ENCODE results near the gene PIK3CD.
"Not testable (repeated sequence)": the region's sequence is repeated elsewhere in the genome, so short reads cannot be mapped to it uniquely, and the experiment has no call there.

The PIK3CD gene

DNA sequence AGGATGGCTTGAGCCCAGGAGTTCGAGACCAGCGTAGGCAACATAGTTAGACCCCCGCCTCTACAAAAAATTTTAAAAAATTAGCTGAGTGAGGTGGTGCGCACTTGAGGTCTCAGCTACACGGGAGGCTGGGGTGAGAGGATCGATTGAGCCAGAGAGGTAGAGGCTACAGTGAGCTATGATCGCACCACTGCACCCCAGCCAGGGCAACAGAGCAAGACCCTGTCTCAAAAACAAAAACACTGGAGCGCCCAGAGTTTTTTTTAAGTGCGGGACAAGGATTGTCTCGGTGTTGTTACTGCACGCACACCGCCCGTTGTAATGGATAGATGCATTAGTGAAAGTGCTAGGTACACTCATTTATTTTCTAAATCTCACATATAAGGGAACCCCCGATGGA, 37.1 kb downstream of the PIK3CD start:
- no peak for DNase-seq

DNA sequence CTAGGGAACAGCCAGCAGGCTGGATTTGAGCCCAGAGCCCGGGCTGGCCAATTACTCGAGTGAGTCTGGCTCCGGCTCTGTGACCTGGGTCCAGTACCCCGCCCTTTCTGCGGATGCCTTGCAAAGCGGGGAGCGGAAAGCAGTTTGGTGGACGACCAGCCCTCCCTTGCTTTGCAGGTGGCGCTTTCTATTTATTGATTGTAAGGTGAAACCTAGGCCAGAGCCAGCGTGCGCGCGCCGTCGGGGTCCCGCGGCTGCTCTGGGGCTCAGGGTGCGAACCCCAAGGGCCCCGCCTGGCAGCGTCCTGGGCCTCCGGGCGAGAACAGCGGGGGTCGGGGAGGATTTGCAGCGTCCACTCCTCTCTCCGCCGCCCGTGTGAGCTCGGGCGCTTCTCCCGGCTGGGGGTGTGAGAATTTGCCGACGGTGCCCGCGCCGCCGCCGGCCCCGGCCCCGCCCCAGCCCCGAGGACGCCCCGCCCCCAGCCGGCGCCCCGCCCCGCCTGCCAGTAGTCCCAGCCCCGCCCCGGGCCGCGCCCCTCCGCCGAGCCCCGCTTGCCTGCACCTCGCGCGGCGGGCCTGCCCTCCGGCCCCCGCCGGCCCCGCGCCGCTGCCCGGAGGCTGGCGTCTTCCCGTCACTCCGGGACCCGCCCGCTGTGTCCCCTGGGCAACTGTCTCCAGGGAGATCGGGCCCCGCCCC, 37.6 kb downstream of the PIK3CD start:
- DNase-seq, result peak in 46 of 51 donors; percentile 6 to 81 (median 50)

DNA sequence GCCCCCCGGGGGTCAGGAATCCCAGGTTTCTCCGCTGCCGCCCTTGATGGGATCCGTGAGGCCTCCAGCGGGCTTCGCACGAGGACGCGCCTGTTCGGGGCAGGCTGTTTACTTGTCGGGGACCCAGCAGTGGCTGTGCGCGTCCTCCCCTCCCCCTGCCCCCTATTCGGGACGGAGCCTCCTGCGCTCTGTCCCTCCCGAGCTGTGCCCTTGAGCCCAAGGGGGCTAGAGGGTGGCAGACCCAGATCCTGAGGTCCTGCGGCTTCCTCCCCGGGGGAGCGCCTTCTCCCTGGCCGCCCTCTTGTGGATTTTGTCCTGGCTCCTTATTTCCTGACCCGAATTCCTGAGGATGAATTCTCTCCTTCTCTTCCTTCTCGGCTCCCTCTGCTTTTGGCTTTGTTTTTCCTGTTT, 38.4 kb downstream of the PIK3CD start:
- DNase-seq, result peak in 8 of 51 donors; percentile 2 to 30 (median 13)

DNA sequence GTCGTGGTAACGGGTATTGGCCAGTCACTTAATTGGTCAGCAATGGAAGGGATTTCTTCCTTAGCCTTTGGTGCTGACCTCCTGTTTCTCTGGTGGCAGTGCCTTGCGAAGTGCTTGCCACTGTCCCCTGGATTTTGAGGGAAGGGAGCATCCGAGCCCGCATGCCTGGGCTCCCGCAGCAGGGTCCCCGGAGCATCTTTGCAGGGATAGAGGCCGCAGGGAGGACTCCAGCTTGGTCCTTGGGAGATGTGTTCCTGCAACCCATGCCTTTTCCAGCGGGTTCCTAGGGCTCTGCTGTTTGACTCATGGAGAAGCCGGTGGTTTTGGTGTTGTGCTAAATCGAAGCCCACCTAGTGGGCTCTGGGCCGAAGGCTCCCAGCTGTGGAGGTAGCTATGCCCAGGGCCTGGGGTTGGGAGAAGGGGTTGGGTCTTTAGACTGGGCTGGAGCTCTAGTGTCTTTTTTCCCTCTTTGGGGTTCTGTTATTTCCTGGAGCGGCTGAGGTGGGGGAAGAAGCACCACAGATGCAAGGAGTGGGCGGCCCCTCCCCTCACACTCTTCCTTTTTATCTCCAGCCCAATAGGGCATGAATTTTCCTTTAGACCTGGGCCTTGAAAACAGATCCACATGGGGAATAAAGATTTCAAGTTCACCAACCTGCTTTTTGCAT, 39.0 kb downstream of the PIK3CD start:
- peak in 1 of 51 donors; percentile 36 for DNase-seq

DNA sequence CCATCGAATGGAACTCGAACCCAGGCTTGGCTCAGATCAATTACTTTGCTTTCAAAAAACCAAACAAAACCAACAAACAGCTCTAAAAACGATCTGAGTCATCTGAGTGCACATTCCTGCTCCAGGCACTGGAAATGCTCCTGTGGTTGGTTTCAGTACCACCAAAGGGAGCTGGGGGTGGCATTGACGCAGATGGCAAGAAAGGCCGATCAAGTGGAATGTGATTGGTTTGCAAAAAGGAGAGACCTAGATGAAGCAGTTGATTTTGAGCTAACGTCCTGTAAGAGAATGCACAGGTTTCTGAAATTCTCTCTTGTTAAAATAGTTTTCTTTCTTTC, 39.5 kb downstream of the PIK3CD start:
- DNase-seq, result no peak

DNA sequence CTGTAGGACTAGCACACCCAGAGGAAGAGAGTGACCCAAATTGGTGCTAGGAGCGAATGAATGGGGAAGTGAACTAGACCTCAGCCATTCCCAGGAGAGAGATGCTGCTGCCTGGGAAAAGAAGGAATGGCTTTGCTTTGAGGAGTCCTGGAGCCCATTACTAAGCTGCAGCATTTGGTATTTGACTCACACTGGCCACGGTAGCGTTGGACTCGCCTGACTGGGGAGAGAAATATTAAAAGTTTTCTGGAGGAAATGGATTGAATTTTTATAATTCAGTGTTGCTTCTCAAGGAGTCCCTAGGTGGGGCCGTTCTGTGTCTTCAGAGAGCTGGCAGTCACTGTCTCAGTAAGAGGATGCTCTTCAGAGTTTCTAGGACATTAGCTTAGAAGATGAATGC, 40.2 kb downstream of the PIK3CD start:
- no peak for DNase-seq

DNA sequence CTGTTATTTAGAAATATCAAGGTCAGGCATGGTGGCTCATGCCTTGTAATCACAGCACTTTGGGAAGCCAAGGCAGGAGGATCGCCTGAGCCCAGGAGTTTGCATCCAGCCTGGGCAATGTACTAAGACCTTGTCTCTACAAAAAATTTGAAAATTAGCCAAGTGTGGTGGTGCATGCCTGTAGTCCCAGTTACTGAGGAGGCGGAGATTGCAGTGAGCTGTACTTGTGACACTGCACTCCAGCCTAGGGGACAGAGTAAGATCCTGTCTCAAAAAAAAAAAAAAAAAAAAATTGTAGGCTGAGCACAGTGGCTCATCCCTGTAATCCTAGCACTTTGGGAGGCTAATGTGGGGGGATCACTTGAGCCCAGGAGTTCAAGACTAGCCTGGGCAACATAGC, 45.3 kb downstream of the PIK3CD start:
- no peak for DNase-seq

DNA sequence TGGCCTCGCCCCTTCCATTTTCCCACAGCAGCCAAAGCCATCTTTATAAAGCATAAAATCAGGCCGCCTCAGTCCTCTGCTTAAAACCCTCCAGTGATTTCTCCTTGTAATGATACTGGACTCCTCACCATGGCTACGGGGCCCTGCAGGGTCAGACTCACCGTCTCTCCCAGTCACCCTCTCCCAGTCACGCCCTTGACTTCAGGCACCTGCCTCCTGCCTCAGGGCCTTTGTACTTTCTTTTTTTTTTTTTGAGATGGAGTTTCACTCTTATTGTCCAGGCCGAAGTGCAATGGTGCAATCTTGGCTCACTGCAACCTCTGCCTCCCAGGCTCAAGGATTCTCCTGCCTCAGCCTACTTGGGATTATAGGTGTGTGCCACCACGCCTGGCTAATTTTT, 47.8 kb downstream of the PIK3CD start:
- no peak for DNase-seq

DNA sequence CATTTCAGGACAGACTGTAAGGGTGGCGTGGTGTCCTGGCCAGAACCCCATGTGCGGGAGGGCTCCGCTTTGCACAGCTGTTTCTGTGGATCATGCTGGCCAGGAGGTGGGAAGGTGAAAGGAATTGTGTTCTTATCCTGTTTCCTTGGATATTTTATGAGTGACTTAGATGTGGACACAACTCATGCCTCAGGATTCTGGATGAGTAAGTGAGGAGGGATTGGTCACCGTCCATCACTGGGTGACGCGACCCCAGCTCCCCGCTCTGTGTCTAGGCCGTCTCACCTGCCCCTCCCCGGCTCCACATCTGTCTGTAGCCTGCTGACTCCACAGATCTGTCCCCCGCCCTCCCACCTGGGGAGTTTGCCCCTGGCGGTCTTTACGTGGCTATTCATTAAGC, 48.8 kb downstream of the PIK3CD start:
- no peak for DNase-seq

DNA sequence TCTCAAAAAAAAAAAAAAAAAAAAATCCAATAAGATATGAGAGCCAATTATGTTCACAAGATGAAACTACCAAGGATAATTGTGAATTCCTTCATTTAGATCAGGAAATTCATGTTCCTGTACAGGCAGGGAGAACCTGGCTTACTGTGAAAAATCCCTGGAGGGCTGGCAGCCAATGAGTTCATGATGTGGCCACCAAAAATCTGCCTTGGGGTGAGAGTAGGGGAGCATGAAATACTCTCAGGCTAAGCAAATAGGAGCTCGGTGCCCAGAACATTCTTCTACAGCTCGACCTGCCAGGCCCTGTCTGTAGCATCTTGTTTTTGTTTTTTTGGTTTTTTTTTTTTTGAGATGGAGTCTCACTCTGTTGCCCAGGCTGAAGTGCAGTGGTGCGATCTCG, 50.1 kb downstream of the PIK3CD start:
- no peak for DNase-seq

DNA sequence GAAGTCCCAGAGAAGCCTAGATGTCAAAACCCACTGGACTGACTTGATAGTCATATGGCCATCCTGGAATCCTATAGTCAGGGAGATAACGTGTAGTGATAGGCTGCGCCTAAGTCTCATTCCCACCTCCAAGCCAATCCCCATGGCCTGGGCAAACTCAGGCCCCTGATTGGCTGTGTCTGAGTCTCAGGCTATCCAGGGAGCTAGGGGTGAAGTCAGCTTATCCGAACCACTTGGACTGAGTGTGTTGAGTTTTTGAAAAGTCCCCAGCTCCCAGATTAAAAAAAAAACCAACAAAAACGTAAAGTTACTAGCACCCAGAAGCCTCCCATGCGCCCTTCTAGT, 51.6 kb downstream of the PIK3CD start:
- no peak for DNase-seq

DNA sequence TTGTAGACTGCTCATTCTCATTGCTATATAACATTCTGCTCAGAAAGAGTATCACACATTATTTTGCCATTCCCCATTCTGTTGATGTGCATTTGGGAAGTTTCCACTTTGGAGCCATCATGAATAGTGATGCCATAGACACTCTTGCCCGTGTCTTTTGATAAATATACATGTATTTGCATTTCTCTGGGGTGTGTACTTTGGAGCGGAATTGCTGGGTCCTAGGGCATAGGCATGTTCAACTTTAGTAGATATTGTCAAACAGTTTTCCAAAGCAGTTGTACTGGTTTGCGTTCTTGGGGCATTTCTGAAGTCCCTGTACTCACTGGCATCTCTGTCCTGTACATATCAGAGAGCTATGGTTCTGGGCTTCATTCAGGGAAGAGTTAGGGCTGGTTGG, 52.1 kb downstream of the PIK3CD start:
- DNase-seq, result no peak

DNA sequence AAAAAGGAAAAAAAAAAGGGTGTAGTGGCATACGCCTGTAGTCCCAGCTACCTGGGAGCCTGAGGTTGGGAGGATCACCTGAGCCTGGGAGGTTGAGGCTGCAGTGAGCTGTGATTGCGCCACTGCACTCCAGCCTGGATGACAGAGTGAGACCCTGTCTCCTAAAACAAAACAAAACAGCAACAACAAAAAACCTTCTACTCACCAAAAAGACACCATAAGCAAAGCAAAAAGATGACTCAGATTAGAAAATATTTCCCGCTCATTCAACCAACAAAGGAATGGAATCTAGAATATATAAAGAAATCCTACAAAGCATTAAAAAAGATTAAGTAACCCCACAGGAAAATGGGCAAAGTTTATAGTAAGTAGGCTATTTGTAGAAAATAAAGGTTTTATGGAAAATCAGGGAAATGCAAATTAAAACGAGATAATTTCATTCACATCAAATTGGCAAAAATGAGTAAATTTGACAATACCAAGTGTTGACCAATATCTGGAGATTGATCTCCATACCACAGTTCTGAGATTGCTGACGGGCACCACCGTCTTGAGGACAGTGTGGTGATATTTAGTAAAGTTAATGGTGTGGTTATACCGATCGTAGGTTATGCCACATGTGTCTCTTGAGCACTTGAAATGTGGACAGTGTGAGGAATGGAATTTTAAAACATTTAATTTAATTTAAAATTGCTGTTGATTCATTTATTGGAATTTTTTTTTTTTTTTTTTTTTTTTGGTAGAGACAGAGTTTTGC, 54.0 kb downstream of the PIK3CD start:
- no peak for DNase-seq

DNA sequence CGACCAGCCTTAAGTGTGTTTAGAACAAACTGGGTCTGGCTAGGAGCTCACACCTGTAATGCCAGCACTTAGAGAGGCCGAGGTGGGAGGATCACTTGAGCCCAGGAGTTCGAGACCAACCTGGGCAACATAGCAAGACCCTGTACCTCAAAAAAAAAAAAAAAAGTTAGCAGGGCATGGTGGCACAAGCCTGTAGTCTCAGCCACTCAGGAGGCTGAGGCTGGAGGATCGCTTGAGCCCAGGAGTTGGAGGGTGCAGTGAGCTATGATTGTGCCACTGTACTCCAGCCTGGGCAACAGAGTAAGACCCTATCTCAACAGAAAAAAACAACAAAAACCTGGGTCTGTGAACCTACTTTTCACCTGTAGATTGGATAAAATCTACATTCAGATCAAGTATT, 54.6 kb downstream of the PIK3CD start:
- DNase-seq, result no peak

DNA sequence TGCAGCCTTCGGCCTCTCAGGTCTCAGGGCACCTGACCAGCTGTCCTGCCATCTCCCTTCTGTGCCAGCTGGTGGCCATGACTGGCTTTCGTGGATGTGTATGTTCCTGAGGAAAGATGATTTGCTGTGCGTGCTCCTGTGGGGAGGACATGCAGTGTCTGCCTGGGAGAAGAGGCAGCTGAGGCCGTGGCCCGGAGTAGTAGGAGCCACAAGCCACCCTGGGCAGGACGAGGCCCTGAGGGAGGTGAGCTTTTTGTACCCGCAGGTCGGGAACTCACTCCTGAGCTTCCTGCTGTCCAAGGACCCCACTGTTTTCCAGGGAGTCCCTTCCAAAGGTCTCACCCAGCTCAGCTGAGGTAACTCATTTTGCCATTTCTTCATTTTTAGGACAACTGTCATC, 58.5 kb downstream of the PIK3CD start:
- no peak for DNase-seq

DNA sequence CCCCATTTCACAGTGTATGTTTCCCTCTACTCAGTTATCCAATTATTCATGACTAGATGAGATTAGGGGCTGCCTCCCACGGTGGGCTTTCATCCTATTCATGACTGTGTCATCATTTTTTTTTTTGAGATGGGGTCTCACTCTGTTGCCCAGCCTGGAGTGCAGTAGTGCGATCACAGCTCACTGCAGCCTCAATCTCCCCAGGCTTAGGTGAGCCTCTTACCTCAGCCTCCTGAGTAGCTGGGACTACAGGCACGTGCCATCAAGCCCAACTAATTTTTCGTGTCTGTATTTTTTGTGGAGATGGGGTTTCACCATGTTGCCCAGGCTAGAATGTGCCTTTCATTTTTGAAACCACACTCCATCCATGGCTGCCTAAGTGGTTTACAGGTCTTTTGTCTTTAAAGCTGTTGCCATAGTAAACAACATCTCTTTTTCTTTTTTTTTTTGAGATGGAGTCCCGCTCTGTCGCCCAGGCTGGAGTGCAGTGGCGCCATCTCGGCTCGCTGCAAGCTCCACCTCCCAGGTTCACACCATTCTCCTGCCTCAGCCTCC, 60.0 kb downstream of the PIK3CD start:
- DNase-seq, result no peak

DNA sequence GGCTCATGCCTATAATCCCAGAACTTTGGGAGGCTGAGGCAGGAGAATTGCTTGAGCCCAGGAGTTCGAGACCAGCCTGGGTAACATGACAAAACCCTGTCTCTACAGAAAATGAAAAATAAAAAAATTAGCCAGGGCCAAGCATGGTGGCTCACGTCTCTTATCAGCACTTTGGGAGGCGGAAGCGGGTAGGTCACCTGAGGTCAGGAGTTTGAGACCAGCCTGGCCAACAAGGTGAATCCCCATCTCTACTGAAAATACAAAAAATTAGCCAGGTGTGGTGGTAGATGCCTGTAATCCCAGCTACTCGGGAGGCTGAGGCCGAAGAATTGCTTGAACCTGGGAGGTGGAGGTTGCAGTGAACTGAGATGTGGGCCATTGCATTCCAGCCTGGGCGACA, 61.2 kb downstream of the PIK3CD start:
- DNase-seq, result not testable (repeated sequence)

DNA sequence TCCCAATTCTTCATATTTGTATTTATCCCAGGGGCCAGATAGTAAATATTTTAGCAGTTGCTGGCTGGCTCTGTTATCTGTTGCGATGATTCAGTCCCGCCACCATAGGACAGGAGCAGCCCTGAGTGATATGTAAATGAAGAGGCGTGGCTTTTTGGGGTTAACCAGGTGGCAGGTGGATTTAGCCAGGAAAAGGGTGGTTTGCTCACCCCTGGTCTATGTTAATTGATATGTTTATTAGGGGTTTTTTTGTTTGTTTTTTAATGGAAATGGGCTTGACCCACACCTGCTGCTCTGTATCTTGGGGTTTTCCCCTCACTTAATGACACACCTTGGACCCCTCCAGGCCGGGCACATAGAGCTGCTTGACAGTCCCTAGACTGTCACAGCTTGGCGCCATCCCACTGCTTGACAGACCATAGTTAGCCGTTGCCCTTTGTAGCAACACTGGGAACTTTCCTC, 62.8 kb downstream of the PIK3CD start:
- DNase-seq, result no peak

DNA sequence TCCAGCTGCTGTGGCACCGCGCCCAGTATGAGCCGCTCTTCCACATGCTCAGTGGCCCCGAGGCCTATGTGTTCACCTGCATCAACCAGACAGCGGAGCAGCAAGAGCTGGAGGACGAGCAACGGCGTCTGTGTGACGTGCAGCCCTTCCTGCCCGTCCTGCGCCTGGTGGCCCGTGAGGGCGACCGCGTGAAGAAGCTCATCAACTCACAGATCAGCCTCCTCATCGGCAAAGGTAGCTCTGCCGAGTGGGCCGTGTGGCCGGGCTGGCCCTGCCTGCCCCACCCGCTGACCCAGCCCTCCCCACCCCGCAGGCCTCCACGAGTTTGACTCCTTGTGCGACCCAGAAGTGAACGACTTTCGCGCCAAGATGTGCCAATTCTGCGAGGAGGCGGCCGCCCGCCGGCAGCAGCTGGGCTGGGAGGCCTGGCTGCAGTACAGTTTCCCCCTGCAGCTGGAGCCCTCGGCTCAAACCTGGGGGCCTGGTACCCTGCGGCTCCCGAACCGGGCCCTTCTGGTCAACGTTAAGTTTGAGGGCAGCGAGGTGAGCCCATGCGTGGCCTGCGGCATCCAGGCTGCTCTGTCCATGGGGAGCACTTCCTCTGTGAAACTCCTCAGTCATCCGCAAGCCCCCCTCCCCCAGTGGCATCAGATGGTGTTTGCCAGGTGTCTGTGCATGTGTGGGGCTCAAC, 64.2 kb downstream of the PIK3CD start:
- DNase-seq, result peak in 1 of 51 donors; percentile 87

DNA sequence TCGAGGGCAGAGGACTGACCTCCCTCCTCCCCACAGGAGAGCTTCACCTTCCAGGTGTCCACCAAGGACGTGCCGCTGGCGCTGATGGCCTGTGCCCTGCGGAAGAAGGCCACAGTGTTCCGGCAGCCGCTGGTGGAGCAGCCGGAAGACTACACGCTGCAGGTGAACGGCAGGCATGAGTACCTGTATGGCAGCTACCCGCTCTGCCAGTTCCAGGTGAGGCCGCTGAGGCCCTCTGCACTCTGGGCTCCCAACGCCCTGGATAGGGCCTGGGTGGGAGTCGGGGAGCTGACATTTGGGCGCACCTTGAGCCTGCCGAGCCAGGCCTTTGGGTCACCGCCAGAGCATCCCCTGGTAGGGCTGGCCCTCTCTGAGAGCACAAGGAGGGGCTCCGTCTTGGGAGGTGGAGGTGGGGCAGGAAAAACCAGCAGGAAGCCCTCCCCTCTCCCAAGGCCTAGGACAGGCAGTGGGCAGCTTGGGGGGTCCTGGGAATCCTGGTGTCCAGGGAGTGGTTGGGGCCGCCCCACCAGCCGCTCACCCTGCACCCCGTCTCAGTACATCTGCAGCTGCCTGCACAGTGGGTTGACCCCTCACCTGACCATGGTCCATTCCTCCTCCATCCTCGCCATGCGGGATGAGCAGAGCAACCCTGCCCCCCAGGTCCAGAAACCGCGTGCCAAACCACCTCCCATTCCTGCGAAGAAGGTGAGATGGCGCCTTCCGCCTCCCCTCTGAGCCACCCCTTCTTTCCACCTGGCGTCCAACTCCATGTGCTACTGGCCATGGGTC, 65.1 kb downstream of the PIK3CD start:
- DNase-seq, result no peak
